Rectal smooth muscle tissue (tissue), 1 donor: ENCODE measurements around the gene VMP1.

Experiments
- H3K27ac ChIP-seq: one replicate; pipeline ENCODE4 v1.7.0; 2013; ENCODE audit warnings: low read depth, low read length, inconsistent platforms
- H3K27me3 ChIP-seq: one replicate; pipeline ENCODE4 v1.7.0; 2013; ENCODE audit warnings: low read length; ENCODE audit not compliant: control insufficient read depth, insufficient read depth
- H3K36me3 ChIP-seq: one replicate; pipeline ENCODE4 v1.7.0; 2013; ENCODE audit warnings: low read length; ENCODE audit not compliant: control insufficient read depth, insufficient read depth
- H3K4me1 ChIP-seq: one replicate; pipeline ENCODE4 v1.7.0; 2013; ENCODE audit warnings: low read length; ENCODE audit not compliant: control insufficient read depth, insufficient read depth
- H3K4me3 ChIP-seq: one replicate; pipeline ENCODE4 v1.7.0; 2013; ENCODE audit warnings: low read length
- H3K9ac ChIP-seq: one replicate; pipeline ENCODE4 v1.7.0; 2013; ENCODE audit warnings: low read length

The VMP1 gene

GRCh38 chr17:59888145-59888750, 180.8 kb downstream of the VMP1 start:
- Histone ChIP-seq H3K27me3 (no peaks in the 10 kb centered on the region), H3K4me3 (no peak overlapping the region), H3K36me3 (peaks cover 15% of the 10 kb centered on the region), H3K4me1 (peaks cover 4% of the 10 kb centered on the region), H3K27ac (no peak overlapping the region), H3K9ac (no peak overlapping the region)

- H3K36me3 ChIP-seq, result peaks cover 6% of the 10 kb centered on the region
- no peak overlapping the region for H3K4me3 ChIP-seq
- no peak overlapping the region for H3K27ac ChIP-seq
- no peak overlapping the region for H3K9ac ChIP-seq
- no peaks in the 10 kb centered on the region for H3K27me3 ChIP-seq
- H3K4me1 ChIP-seq, result peaks cover 4% of the 10 kb centered on the region
Measured at GRCh38 chr17:59890720-59891119, 183.3 kb downstream of the VMP1 start.
